Upper lobe of left lung (tissue), 4 donors: ENCODE measurements around the gene CLRN3.

Experiments used
- CTCF ChIP-seq, 6 experiments: fragments of 450-650 bp in 4 of 6; fragments of 200-600 bp in 2 of 6; sonication (generic) in 2 of 6; IDR thresholded peaks; one replicate each; pipeline ENCODE4 v1.5.1; 2016 to 2019; ENCODE audit warnings: antibody characterized with exemption in 6 of 6
- EP300 ChIP-seq, 4 donors: sonication (generic); formaldehyde crosslinking; IDR thresholded peaks; one replicate each; pipeline ENCODE4 v1.5.1; 2017; ENCODE audit warnings: antibody characterized with exemption in 4 of 4, control low read depth in 2 of 4
- POLR2A ChIP-seq, 4 donors: fragments of 450-650 bp; IDR thresholded peaks; one replicate each; pipeline ENCODE4 v1.5.1; 2016 to 2017; ENCODE audit warnings: antibody characterized with exemption in 4 of 4, mild to moderate bottlenecking in 2 of 4
- POLR2AphosphoS5 ChIP-seq, 2 donors: sonication (generic); formaldehyde crosslinking; IDR thresholded peaks; one replicate each; pipeline ENCODE4 v1.5.1; 2017; ENCODE audit warnings: antibody characterized with exemption in 2 of 2

- TF ChIP-seq POLR2A (IDR thresholded peaks at IDR 0.05) (no peak), CTCF (IDR thresholded peaks at IDR 0.05) (no peak), EP300 (IDR thresholded peaks at IDR 0.05) (no peak), POLR2AphosphoS5 (IDR thresholded peaks at IDR 0.05) (no peak)
Observed at GRCh38 chr10:127890216-127890615, 2.5 kb downstream of the CLRN3 start.
